H1 (cell line): ENCODE data around the gene ISCA2. TPM values are rescaled to one million over a fixed set of nuclear protein-coding genes. Genes with fewer than 3 reads are reported as not detected.

ENCODE experiments used
- TCF12 ChIP-seq: IDR thresholded peaks from 2 replicates; pipeline ENCODE4 v1.6.1; 2011; ENCODE audit warnings: low read depth, mild to moderate bottlenecking, low read length
- ZNF274 ChIP-seq: IDR thresholded peaks from 2 replicates; pipeline ENCODE4 v1.7.0; 2012; ENCODE audit warnings: low read length, borderline replicate concordance; ENCODE audit errors: extremely low read depth
- polyA plus RNA-seq, 7 experiments: library from polyadenylated mRNA; depleted of rRNA in 3 of 7; stranded (reverse) in 5 of 7; unstranded in 2 of 7; fragments of >200 nt in 5 of 7; fragments of 200-250 nt in 2 of 7; gene quantifications; 1 replicate in 5 of 7; 2 replicates in 1 of 7; 4 replicates in 1 of 7; pipeline versions ENCODE4 v1.2.1 to v1.2.3, GENCODE V29; 2011 to 2013; ENCODE audit warnings: missing spikeins in 2 of 7, mixed read lengths in 2 of 7
- total RNA-seq: library from RNA; stranded (reverse); fragmentation: NEBNext Ultra II Directional; extraction: Animal tissue kit (Norgen Biotek cat#: 25700); gene quantifications from 2 replicates; pipeline ENCODE4 v1.2.1, GENCODE V29; 2021

Gene ISCA2
- total and polyA plus RNA-seq, 2 of the 8 experiments (the other 6 are each of a cell fraction or from before 2014, with no cell fraction given), result 43.5 to 78.6 TPM

DNA sequence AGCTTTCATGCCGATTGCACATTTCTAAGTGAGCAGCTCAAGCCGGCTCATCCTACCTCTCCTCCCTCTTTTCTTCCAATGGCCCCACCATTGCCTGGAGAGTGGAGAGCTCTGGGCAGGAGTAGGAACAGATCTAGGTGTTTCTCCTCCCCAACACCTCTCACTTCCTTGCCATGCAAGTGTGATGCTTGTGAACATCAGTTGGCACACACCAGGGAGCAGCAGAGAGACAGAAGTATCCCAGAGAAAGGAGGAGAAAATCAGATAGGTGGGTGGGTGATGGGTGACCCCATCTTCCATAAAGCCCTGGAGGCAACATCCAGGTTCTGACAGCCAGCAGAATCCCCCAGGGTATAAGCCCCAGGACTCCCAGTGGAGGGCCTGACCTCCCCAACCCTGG lies 28.2 kb upstream of the ISCA2 start (continued):
- no peak for TF ChIP-seq ZNF274
- TF ChIP-seq TCF12, result no peak
